ENCODE measurements around the gene RAD23B. TPM values are rescaled to one million over a fixed set of nuclear protein-coding genes. Genes with fewer than 3 reads are reported as not detected.
A peak's percentile ranks its signal among the peaks of the same experiment; 100 is the strongest.

The RAD23B gene
- total and polyA plus RNA-seq, 8 donors = 19.3 to 86.8 (median 53.9) TPM

DNA sequence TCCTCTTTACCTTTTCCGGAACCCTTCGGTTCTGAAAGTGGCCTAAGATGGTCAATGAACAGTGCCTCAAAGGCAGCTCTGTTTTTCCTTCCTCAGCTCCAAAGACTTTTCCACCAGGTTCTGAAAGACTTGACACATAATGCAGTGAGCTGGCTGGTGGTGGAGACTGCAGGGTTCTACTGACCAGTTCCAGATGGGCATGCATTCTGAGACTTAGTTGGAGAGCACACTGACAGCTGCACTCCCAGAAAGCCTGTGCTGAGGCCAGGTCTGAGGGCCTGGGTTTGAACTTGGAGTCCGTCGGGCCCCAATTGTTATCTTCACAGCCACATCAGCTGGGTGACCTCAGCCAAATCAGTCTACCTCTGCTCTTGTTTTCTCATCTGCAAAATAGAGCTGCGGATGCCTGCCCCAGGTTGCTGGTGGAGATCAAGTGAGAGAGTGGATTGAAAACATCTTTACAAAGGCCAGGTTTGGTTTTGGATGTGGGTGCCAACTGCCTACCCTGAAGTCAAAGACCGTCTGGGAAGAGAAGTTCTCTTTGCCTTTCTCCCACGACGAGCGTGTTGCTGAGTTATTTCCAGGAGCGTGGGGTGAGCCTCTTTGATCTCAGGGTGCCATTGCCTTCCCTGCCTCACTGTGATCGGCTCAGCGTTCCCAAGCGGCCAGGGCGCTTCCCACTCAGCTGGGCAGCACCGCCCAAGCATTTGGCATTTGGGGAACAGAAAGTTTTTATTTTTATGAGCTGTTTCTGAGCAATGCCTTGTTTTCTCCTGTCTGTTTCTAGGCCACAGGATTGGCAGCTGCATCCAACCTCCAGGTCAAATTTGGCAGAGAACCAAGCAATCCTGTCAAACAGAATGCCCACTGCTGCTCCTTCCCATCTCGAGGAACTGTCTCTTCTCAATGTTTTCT is 54.9 kb downstream of the RAD23B start:
- Histone ChIP-seq H3K36me3 (peaks cover 13 to 31% (median 24%) of the 10 kb centered on the region in 4 donors), H3K27ac (peak overlapping the region in 1 of 5 donors; percentile 32), H3K27me3 (no peaks in the 10 kb centered on the region), H3K9me3 (no peaks in the 10 kb centered on the region), H3K4me3 (no peak overlapping the region), H3K4me1 (peaks cover 0 to 27% (median 18%) of the 10 kb centered on the region in 4 donors)
- intact Hi-C loops (cut with DNase I; ENCODE audit: low total_unique reads) = no loop called here
- DNase-seq = peak in 1 of 2 donors; percentile 26
- TF ChIP-seq, protein P1, sequence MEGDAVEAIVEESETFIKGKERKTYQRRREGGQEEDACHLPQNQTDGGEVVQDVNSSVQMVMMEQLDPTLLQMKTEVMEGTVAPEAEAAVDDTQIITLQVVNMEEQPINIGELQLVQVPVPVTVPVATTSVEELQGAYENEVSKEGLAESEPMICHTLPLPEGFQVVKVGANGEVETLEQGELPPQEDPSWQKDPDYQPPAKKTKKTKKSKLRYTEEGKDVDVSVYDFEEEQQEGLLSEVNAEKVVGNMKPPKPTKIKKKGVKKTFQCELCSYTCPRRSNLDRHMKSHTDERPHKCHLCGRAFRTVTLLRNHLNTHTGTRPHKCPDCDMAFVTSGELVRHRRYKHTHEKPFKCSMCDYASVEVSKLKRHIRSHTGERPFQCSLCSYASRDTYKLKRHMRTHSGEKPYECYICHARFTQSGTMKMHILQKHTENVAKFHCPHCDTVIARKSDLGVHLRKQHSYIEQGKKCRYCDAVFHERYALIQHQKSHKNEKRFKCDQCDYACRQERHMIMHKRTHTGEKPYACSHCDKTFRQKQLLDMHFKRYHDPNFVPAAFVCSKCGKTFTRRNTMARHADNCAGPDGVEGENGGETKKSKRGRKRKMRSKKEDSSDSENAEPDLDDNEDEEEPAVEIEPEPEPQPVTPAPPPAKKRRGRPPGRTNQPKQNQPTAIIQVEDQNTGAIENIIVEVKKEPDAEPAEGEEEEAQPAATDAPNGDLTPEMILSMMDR (IDR thresholded peaks at IDR 0.05) = no peak
- TF ChIP-seq POLR2AphosphoS5 (IDR thresholded peaks at IDR 0.05) (no peak), POLR2A (IDR thresholded peaks at IDR 0.05) (no peak), EP300 (IDR thresholded peaks at IDR 0.05) (no peak)
- 72 to 79% (median 76%) methylated on average over 16 of the region's 16 CpGs for WGBS, 5 donors

DNA sequence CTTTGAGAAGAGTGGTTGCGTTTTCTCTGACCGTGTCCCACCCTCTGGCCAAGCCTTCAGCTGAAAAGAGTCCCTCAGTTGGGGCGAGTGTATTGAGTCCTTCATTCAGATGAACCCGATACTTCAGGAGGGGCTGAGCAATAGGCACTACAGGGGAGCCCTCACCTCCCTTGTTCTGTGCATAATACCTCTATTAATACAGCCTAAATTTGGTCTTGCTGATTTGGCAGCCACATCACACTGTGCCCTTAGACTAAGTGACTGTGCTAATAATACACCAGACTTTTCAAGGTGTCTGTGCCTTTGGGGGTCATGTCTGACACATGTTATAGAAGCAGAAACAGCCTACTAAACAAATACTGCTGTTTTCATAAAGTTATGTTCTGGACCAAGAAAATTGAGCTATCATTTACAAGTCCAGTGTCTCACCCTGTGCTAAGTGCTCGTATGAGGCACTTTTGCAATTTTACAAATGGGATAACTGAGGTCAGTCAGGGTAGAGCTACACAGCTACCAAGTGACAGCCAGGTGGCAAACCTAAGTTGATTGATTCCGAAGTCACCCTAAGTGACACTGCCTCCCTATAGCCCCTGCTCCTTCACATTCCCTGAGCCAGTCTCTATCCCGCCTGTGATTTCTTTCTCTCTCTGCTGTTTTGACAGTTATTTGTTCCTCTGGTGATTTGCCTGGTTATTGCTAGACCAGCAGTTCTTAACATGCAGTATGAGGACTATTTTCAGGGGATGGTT is 56.0 kb downstream of the RAD23B start:
- Histone ChIP-seq H3K27ac (no peak overlapping the region), H3K4me3 (no peak overlapping the region), H3K4me1 (peaks cover 0 to 27% (median 18%) of the 10 kb centered on the region in 4 donors), H3K27me3 (no peaks in the 10 kb centered on the region), H3K9me3 (no peaks in the 10 kb centered on the region), H3K36me3 (peaks cover 7 to 20% (median 13%) of the 10 kb centered on the region in 4 donors)
- intact Hi-C loops (cut with DNase I; ENCODE audit: low total_unique reads) = no loop called here
- TF ChIP-seq, protein P1 (IDR thresholded peaks at IDR 0.05) = no peak
- TF ChIP-seq POLR2A (IDR thresholded peaks at IDR 0.05) = no peak
- no peak for TF ChIP-seq POLR2AphosphoS5 (IDR thresholded peaks at IDR 0.05)
- TF ChIP-seq EP300 (IDR thresholded peaks at IDR 0.05) = no peak
- no peak for DNase-seq
- 88 to 98% (median 92%) methylated on average over 7 of the region's 7 CpGs for WGBS, 5 donors

DNA sequence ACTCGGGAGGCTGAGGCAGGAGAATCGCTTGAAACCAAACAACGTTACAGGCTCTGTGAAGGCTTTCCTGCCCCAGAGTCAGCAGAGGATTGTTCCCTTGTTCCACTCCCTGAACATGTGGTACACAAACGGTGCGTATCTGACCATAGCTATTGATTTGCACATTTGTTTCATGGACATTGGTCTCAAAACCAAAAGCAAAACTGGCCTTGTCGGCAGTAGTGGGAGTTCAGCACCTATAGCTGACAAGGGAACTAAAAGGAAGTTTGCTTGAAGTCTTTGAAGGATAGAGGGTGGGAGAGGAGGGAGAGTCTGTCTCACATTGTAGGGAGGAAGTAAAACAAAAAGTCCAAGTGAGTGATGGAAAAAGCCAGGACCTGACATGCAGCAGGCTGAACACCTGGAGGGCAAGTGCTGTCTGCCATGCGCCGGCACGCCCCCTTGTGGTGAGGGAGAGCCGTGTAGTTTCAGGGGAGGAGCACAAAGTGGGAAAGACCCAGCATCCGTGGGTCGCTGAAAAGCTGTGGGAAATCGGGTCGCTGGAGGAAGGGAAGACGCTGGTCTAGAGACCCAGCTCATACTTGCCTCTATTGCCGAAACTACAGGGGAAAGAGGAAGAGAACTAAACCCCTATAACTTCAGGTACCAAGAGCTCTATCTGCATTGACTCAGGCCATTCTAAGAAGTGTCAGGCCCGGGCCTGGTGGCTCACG is 58.0 kb downstream of the RAD23B start:
- peak; percentile 88 to 89 for DNase-seq
- intact Hi-C loops (cut with DNase I; ENCODE audit: low total_unique reads) = loop anchor here (10.0 kb wide), 1 partner anchor 106 kb away; no protein-coding TSS in a partner anchor
- TF ChIP-seq, protein P1 (IDR thresholded peaks at IDR 0.05) = peak in 5 of 7 experiments; percentile 71 to 91 (median 88)
- TF ChIP-seq POLR2A (IDR thresholded peaks at IDR 0.05) (no peak), EP300 (IDR thresholded peaks at IDR 0.05) (no peak), POLR2AphosphoS5 (IDR thresholded peaks at IDR 0.05) (peak in 1 of 3 donors; percentile 69)
- H3K9me3 ChIP-seq = no peaks in the 10 kb centered on the region
- H3K27me3 ChIP-seq = no peaks in the 10 kb centered on the region
- H3K4me1 ChIP-seq = peaks cover 0 to 24% (median 15%) of the 10 kb centered on the region in 4 donors
- peaks cover 0 to 5% (median 2%) of the 10 kb centered on the region in 4 donors for H3K36me3 ChIP-seq
- WGBS, 5 donors = 31 to 39% (median 33%) methylated on average over 16 to 18 of the region's 18 CpGs
- H3K4me3 ChIP-seq = peak overlapping the region in 1 of 4 donors; percentile 19
- peak overlapping the region in 2 of 5 donors; percentile 3 to 68 for H3K27ac ChIP-seq

Measured in stomach (tissue), 9 donors.